HG02798 (cell line): ENCODE data around the gene ZNF414.
"Not testable (repeated sequence)": the region's sequence is repeated elsewhere in the genome, so short reads cannot be mapped to it uniquely, and the experiment has no call there.

Source experiments
- ATAC-seq: cut with Tn5 transposase; IDR thresholded peaks from one replicate; pipeline ENCODE4 v1.9.1; 2021; ENCODE audit warnings: mild to moderate bottlenecking; ENCODE audit not compliant: unreplicated experiment, poor library complexity

Gene ZNF414

GRCh38 chr19:8519388-8519787 lies 5.4 kb upstream of the ZNF414 start:
- no peak for ATAC-seq

- no peak for ATAC-seq
Measured at GRCh38 chr19:8518536-8518935, 4.6 kb upstream of the ZNF414 start.

GRCh38 chr19:8517551-8518442 lies 3.8 kb upstream of the ZNF414 start:
- ATAC-seq, result no peak

- ATAC-seq, result no peak
Measured at GRCh38 chr19:8515317-8515716, 1.4 kb upstream of the ZNF414 start.

- ATAC-seq, result not testable (repeated sequence)
Measured at GRCh38 chr19:8514505-8515009, 590 bp upstream of the ZNF414 start.

DNA sequence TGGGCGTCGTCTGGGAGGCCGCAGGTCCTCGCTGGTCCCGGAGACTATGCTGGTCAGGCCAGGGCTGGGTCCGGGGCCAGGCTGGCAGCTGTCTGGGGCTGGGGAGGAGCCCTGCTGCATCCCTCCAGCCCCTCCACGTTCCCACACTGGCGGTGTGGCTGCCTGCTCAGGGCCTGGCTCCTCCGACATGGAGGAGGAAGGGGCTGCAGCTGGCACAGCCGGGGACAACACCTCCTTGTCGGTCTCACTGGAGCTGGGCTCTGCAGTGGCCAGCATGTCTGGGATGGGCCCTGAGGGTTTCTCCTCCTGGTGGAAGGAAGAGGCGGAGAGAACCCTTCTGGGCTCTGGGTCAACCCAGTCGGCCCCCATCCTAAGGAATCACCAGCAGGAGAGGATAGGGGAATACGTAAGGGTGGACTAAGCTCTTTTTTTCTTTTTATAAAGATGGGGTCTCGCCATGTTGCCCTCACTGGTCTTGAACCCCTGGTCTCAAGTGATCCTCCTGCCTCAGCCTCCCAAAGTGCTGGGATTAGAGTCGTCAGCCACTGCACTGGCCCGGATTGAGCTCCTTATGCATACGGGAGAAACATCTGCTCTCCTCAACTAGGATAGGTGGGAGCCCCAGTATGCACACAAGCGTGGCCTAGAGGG lies 806 bp downstream of the ZNF414 start:
- ATAC-seq, result no peak

DNA sequence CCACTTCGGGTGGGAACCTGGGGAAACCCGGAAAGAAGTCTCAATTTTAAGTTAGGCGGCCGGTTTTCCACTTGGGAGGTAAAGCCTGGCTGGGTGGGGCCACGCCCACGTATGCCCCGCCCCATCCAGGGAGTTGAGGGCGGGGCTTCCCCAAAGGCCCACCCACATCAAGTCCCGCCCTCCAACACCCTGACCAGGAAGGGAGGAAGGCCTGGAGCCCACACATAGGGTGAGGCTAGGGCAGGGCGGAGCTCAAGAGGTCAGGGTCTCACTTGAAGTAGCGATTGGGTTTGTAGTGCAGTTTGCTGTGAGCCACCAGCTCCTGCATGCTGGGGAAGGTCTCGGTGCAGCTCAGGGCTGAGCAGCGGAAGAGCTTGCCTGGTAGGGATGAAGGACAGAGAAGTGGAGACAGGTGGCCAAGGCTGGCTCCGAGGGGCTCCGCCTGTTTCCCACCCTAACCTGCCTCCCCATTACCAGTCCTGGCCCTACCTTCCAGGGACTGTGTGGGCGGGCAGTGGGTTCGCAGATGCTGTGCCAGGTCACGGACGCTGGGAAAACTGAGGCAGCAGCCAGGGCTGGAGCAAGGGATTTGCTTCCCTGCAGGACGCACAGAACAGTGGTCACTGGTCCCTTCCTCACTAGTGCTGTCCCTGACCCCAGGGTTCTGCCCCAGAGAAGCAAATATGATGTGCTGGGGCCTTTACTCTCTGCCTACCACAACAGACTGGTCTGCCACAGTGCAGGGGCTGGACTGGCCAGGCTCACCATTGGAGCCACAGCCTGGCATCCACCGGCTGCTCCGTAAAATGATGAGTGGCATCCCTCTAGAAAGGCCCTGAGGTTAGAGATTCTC lies 1.6 kb downstream of the ZNF414 start:
- ATAC-seq, result no peak

DNA sequence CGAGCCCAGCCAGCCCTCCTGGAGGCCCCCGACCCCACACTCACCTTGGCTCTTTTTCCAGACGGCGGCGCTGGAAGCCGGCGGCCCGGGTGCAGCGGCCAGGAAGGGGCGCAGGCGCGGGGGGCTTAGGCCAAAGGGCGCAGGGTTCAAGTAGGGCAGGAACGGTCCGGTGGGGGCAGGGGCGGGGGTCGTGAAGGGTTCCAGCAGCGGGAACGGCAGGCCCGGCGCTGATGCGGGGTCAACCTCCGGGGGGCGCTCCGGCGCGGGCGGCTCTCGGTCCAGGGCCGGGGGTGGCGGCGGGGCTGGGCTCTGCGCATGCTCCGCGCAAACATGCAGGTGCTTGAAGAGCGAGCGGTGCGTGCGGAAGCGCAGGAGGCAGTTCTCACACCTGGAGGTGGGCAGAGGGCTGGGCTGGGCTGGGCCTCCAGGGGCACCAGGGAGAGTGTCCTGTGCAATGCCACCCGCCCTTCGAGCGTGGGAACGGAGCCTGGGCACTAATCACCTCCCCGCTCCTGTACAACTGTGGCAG lies 2.3 kb downstream of the ZNF414 start:
- no peak for ATAC-seq

GRCh38 chr19:8510589-8511115 lies 3.3 kb downstream of the ZNF414 start:
- ATAC-seq, result no peak

DNA sequence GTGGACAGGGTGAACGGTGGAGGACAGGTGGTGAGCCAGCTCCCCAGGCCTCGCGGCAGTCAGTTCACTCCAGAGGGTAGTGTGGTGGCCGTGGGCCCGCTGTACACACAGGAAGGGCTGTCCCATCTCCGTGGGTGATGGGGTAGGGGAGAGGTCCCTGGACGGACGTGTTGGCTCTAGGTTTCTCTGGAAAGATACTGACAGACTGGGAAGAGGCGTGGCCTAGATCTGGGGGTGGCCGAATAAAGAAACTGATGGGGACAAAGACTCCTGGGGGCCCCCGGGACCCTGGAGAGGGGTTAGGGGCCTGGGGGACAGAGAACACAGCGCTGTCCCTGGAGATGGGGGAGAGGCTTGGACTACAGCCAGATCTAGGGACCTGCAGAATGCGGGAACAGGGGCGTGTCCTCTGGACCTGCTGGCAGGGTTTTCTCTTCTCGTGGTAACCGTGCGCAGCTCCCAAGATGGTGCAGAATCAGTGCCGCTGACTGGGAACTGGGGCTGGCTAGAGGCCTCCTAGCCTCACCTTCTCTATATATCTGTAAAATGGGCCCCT lies 7.5 kb downstream of the ZNF414 start:
- ATAC-seq, result no peak

- no peak for ATAC-seq
Measured at GRCh38 chr19:8505680-8506401, 8.1 kb downstream of the ZNF414 start.

DNA sequence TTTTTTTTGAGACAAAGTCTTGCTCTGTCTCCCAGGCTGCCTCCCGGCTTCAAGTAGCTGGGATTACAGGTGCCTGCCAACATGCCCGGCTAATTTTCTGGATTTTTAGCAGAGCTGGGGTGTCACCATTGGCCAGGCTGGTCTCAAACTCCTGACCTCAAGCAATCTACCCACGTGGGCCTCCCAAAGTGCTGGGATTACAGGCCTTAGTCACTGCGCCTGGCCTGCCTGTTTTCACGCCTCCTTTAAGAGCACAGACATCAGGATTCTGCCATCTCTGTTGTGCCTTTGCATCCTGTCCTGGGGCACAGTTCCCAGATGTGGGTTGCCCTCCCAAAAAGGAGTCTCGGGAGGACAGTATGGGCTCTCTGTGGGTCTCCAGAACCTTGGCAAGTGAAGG lies 9.0 kb downstream of the ZNF414 start:
- no peak for ATAC-seq

DNA sequence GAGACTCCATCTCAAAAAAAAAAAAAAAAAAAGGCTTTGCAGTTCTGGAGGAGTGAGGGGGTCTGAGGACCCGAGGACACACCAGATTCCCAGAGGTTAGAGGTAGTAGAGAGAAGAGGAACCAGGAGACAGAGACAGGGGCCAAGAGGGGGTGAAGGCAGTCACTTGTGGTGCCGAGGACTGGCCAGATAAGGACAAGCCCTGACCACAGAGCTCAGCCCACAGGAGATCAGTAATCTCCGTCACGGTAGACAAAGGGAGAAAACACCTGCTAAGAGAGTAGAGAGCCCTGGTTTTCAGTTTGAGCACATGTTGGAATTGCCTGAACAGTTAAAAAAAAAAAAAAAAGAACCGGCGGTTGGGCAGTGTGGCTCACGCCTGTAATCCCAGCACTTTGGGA lies 9.8 kb downstream of the ZNF414 start:
- no peak for ATAC-seq

DNA sequence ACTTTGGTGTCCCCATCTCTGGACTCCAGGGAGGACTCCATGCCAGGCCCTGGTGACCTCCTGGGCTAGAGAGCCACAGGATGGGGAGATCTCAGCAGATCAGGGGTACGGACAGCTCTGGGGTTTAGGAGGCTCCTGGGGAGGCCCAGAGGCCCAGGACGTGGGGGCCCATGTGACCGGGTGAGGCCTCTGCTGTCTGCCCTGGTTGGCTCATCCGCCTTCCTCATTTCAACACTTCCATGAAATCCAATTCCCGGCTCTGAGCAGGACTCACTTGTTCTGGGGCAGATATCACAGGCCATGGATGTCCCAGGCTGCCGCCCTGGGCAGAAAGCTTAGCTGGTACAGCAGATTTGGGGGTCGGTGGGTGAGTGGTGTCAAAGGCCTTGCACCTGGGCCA lies 10.5 kb downstream of the ZNF414 start:
- no peak for ATAC-seq

DNA sequence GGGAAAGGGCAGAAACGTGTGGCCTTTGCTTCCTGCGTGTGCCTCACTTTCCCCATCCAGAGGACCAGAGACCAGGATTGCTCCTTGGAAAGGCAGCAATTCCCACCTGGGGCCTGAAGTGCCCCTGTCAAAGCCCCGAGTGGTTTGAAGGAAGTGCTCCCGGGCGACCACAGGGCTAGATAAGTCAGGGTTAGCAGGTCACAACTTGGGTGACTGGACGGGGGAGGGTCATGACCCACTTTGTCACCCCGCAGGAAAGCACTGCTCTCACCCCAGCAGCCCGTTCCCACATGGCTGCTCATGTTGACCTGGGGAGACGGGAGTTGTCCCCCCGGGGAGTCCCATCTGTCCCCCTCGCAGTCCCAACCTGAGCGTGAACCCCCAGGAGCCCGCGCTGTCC lies 12.0 kb downstream of the ZNF414 start:
- no peak for ATAC-seq

GRCh38 chr19:8501516-8501915 lies 12.5 kb downstream of the ZNF414 start:
- no peak for ATAC-seq

GRCh38 chr19:8500158-8500557 lies 13.8 kb downstream of the ZNF414 start:
- no peak for ATAC-seq

DNA sequence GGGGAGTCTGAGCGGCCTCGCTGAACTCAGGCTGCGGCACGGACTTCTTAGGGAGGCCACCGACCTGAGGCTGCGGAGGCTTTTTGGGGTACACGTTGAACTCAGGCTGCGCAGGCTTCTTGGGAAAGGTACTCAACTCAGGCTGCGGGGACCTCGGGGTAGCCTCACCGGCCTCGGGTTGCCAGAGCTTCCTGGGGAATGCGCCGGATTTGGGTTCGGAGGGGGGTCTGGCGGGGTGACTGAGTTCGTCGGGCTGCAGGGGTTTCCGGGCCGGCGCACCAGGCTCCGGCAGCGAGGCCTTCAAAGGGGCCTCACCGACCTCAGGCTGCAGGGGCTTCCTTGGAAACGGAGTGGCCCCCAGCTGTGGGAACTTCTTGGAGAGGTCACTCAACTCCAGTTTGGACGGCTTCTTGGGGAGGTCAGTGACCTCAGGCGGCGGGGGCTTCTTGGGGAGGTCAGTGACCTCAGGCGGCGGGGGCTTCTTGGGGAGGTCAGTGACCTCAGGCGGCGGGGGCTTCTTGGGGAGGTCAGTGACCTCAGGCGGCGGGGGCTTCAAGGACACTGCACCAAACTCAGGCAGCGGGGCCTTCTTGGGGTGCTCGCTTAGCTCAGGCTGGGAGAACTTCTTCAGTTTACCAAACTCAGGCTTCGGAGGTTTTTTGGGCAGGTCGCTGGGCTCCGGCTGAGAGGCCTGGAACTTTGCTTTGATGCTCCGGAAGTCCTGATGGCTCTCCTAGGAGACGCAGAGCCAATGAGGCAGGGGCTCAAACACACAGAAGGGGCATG lies 14.7 kb downstream of the ZNF414 start:
- no peak for ATAC-seq

DNA sequence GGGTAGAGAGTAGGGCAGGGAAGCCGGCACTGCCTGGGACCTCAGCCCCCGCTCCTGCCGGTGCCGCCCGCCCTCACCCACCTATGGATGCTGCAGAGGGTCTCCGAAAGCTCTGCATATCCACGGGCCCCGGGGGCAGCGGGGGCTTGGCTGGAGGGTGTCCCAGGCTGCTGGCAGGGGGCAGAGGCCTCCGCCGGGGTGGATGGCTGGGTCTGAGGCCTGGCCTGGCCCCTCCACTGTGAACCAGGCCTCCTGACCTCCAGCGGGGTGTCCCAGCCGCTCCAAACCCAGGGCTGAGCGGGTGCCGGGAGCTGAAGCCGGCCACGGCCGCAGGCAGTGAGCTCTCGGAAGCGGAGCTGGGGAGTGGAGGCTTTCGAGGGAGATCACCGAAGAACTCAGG lies 15.7 kb downstream of the ZNF414 start:
- ATAC-seq, result no peak
